HG03159 (cell line): ENCODE measurements around the gene TM2D3.
A peak's percentile ranks its signal among the peaks of the same experiment; 100 is the strongest.
"Not testable (repeated sequence)": the region's sequence is repeated elsewhere in the genome, so short reads cannot be mapped to it uniquely, and the experiment has no call there.

ENCODE experiments used
- ATAC-seq: cut with Tn5 transposase; IDR thresholded peaks from one replicate; pipeline ENCODE4 v1.9.1; 2021; ENCODE audit warnings: mild to moderate bottlenecking, moderate library complexity; ENCODE audit not compliant: unreplicated experiment

TM2D3 gene

DNA sequence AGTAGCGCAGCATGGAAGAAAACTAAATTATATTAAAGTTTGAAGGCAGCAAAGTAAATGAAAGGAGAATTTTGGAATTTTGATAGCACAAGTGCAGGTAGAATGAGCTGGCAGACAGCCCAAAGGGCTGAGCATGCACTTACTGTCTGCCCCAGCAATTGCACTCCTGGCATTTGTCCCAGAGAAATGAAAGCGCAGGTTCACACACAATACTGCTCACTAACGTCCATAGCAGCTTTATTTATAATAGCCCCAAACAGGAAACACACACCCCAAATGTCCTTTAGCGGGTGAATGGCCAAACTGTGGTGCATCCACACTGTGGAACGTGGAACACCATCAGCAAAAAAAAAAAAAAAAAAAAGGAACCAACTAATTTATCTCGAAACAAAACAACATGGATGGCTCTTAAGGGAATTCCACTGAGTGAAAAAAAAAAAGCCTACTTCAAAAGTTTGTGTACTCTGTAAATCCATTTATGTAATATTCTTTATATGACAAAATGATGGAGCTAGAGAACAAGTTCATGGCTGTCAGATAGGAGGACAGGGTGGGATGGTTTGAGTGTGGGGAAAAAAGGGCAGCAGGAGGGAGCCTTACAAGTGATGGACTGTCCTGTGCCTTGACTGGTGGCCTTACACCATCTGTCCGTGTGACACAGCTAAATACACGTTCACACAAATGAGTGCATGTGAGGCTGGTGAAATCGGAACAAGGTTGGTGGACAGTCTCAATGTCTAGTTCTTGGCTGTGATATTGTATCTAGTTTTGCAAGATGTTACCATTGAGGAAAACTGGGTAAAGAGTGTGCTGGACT lies 6.0 kb upstream of the TM2D3 start:
- ATAC-seq = no peak

DNA sequence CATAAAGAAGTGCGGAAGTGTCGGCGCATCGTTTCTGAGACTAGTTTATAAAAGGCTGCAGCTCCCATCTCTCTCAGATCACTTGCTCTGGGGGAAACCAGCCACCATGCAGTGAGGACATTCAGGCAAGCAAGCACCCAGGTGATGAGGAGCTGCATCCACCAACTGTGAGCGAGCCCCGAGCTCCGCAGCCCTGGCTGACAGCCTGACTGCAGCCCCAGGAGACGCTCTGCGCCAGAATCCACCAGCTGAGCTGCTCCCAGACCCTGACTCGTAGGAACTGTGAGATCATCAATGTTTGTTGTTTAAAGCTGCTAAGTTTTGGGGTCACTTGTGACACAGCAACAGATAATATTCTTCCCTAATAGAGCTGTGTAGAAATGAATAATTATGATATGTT lies 5.0 kb upstream of the TM2D3 start:
- ATAC-seq = no peak

DNA sequence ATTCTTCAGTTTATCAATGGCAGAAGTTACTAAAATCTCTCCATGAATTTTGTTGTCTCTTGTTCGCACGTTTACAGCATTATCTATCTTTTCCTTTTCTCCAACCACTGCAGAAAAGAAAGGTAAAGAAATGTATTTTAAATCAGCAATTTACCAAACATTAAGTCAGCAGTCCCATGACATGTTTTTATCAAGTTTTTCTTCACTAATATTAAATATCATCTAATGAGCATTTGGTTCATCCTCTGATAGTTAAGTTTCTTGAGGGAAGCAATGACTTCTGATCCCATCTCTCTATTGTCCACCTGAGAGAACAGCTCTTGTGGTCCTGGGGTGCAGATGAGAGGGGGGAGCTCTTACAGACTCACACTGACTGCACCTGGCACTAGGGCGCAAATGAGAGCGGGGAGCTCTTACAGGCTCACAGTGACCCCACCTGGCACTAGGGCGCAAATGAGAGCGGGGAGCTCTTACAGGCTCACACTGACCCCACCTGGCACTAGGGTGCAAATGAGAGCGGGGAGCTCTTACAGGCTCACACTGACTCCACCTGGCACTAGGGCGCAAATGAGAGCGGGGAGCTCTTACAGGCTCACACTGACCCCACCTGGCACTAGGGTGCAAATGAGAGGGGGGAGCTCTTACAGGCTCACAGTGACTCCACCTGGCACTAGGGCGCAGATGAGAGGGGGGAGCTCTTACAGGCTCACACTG lies 2.6 kb upstream of the TM2D3 start:
- ATAC-seq = not testable (repeated sequence)

DNA sequence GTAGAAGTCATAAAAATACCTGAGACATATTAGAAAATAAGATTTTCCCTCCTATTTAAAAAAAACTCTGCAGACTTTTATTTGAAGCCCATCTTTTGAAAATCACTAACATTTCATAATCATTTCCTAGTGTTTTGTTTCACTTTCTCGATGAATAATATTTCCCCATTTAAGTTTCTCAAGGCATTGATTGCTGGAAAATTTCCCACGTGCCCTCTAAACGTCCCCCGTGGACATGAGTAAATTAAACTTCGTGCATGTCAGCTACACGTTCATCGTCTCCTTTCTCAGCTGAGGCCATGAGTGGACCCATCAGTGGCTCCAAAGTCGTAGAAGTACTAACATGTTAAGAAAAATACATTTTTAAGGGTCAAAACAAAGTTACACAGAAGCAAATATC lies 2.0 kb upstream of the TM2D3 start:
- ATAC-seq = no peak

DNA sequence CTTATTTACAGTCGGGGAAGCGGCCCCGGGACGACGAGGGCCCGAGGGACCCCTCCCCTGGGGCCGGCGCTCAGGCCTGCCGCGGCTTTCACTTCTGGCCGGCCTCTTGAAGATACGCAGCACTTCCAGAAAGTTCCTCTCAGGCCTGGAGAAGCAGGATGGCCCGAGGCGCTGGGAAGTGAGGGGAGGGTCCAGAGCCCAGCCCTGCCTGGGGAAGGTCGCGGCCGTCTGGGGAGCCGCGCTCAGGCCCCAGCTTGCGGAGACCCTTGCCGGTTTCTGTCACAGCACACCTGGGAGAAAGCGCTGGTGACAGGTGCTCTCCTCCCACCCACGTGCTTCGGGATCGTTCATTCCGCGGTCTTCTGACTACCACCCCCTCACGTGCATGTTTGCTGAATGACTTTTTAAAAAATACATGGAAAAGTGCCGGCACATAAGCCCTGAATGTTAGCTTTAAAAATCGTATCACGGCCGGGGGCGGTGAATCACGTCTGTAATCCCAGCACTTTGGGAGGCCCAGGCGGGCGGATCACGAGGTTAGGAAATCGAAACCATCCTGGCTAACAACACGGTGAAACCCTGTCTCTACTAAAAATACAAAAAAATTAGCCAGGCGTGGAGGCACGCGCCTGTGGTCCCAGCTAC lies 727 bp upstream of the TM2D3 start:
- no peak for ATAC-seq

DNA sequence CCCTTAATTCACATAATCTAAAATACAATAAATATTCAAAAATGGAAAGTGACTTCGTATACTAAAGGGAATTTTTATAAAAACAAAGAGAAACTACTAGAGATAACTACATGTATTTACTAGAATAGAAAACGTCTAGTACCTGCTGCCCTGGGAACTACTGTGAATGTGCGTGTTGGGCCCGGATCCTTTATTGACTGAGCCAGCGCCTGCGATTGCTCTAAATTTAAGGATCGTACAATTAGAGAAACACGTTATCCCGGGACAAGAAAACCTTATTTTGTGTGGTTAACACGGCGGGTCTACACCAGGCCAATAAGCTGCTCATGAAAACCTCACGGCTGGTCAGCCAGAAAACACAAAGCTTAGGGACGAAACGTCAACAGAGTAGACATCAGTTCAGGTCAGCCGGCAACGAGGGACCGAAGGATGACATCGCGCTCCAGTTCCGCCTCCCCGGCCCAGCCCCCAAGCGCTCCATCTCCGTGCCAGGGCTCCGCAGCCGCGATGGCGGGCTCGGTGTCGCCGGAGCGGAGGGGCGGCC lies 555 bp downstream of the TM2D3 start:
- ATAC-seq = peak; percentile 52

DNA sequence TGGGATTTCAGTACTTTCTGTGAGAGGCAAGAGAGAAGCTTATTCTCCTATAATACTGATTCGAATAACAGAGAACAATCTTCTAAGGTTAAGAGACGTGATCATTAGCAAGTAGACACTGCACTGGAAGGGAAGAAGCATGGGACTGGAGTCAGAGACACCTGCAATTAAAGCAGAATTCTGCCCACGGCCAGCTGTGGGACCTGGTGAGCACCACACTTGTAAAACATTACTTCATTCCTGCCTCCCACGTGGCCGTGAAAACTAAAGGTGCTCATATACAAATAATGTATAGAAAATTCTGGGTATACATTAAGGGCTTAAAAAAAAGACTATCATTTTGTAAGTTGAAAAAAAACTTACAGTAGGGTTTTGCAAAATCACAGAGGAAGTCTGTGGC lies 2.0 kb downstream of the TM2D3 start:
- ATAC-seq = no peak

DNA sequence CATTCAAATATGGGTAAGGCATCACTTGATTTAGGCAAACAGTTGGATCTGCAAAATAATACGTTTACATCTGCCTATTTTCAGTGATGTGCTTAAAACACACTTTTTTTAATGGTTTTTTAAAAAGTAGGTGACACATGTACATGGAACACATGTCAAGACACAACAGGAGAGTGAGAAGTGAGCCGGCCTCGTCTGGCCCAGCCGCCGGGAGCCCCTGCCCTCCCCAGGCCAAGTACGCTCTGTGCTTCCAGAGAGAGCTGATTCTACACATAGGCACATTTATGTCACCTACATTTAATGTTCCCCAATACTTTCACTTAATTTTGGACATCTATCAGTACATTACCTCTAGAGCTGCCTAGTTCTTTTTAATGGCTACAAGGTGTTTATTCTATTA lies 3.8 kb downstream of the TM2D3 start:
- ATAC-seq = no peak

DNA sequence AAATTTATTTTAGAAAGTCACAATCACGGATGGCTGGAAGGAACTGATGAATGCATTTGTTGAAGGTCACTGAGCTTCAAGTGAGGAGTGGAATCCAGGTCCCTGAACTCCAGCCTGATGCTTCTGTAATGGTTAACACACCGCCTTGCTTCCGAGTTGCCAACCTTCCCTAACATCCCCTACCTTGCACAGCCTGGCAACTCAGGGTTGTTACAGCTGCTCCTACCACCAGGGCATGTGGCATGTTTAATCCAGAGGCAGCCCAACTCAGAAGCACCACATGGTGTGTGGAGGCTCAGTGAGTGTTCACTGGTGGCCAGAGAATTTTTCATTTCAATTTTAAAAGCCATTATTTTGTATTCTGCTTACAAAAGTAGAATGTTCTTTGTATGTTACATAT lies 4.9 kb downstream of the TM2D3 start:
- no peak for ATAC-seq

DNA sequence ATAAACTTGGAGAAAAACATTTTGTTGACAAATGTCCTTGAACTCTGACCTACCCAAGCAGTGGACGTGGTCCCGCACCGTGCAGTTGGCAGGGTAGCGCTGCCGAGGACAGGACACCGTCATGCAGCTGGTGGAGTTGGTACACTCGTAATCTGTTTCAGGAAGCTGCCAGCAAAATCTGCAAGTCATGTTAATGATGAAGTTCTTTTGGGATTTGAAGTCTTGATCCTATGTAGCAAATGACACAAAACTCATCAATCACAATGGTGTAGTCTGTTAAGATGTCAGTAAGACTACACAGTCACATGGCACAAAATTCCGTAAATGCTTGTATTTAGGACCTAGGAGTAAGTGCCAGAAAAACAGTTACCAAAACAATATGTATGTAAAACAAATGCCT lies 5.5 kb downstream of the TM2D3 start:
- no peak for ATAC-seq

DNA sequence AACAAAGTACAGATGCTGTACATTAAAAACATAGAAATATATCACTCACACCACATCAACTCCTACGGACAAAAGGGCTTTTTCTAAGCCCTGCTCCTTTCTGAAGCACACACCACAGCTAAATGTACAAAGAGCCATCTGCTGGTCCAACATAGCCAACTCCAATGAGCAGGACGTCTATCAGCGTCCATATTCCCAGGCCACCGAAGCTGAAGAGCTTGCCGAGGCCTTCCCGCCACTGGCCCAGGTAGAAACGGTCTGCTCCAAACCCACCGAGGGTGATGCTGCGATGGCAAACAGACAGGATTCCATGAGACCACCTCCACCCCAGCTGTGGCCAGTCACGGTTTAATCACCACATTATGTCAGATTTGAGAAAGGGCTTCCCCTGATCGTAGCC lies 9.8 kb downstream of the TM2D3 start:
- ATAC-seq = no peak

DNA sequence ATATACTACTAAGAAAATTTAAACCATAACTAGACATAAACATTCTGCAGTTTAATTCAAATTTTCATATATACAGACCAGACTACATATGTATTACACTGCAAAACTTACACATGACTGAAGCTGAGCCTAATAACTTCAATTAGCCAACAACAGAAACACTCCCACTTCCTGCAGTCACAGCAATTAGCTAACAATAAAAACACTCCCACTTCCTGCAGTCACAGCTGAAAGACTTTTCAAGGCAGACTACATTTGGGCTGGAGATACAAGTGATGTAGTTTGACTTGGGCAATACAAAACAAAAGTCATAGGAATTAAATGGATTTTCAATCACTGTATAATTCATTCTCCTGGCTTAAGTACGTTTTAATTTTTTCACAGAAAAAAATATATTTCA lies 10.3 kb downstream of the TM2D3 start:
- no peak for ATAC-seq

DNA sequence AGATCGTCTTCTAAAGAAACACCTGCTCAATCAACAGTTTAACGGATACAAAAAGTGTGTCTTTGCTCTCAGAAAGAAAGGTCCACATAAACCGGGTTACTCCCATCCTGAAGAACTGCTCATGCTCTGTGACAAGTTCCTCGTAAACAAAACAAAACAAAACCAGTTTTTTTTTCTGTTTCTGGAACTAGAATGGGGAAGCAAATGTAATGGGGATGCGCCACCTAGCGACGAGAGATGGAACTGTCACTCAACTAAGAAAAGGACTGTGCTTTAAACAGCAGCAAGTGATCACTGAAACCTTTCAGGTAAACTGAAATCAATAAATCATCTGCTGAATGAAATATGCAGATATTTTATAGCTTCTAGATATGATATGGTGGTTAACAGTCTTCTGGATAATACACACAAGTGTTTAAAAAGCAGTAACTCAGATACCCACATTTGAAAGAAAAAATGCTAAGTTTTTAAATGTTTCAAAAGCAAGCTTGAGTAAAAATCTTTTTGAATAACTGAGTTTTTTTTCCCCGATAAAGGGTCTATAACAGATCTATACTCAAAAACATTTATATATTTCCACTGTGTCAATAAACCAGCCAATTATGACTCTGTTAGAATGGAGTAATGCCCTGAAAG lies 10.9 kb downstream of the TM2D3 start:
- ATAC-seq = peak; percentile 67

DNA sequence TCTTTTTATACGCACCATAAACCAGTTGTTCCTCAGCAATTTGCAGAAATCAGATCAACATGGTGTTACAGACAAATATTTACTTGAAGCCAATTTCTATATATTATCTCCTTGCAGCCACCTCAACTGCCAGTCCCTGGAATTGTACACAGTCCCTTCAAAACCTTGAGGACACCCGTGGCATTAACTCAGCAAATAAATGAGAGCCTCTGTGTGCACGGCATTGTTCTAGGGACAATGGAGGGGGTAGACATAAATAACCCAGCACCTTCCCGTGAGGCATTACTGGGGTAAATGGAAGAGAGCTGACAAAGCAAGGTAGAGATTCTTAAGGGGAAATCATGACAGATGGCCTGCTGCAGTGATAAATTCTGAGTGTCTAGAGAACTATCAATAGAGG lies 12.5 kb downstream of the TM2D3 start:
- no peak for ATAC-seq

DNA sequence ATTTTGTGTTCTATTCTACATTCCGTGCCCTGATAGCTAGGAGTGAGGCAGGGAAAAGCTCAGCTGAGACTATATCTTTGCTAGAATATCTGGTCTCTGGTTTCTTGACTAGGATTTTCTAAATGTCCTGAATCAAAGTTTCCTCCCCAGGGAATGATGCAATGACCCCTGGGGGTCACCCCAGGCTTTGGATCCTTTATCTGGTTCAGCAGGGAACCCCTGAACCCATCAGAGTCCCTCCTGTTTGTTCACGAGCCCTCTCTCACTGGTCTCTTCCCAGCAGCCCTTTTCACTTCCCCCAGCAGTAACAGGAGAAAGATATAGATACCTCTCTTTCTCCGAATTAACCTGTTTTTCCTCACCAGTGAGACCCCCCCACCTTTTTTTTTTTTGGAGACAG lies 14.3 kb downstream of the TM2D3 start:
- ATAC-seq = no peak

DNA sequence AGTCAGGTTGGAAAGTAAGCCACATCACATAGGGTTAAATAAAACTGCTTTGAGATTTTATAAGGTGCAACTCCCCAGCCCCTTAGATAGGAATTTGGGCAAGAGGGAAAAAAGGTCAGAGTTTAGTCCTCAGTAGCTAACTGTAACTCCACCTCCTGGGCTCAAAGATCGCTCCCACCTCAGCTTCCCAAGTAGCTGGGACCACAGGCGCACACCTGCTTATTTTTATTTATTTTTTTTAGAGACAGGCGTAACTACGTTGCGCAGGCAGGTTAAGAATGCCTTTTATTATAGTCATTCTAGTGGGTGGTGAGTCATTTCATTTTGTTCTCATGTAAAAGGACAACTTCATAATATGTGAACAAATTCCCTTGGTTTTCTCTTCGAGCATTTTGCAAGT lies 14.7 kb downstream of the TM2D3 start:
- no peak for ATAC-seq

DNA sequence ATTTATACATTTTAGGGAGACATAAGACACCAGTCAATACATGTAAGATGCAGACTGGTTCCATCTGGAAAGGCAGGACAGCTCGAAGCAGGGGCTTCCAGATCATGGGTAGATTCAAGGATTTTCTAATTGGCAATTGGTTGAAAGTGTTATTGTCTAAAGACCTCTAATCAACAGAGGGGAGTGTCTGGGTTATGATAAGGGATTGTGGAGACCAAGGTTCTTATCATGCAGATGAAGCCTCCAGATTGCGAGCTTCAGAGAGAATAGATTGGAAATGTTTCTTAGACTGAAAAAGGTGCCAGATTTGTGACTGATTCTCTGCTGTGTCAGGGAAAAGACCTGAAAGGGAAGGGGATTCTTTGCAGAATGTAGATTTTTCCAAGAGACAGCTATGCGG lies 15.1 kb downstream of the TM2D3 start:
- ATAC-seq = no peak

DNA sequence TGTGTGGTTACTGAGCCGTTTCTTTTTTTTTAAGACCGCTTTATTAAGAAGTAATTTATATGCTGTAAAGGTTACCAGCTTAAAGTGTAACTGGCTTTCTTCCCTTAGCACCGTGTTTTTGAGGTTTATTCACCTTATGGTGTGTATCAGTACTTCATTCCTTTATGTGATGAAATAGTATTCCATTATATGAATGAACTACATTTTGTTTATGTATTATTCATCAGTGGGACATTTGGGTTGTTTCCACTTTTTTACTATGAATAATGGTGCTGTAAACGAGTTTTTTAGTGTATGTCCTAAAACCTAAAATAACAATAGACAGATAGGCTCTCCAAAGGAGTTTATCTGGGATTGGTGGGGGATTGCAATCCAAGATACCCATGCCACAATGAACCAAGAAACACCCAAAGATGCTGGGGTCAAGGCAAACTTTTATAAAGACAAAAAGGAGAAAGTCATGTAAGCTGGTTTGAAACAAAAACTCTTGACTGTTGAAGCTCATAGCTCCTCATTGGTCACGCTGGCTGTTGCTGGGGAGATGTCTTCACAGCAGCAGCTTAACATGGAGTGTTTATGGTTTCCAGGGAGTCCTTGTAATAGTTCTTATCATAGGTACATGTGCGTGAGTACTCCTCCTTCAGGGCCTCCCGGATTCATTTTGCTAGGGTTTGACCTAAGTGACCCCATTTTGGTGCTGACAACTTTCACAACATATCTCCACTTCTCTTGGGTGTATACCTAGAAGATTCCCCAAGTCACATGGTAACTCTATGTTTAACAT lies 16.0 kb downstream of the TM2D3 start:
- no peak for ATAC-seq

DNA sequence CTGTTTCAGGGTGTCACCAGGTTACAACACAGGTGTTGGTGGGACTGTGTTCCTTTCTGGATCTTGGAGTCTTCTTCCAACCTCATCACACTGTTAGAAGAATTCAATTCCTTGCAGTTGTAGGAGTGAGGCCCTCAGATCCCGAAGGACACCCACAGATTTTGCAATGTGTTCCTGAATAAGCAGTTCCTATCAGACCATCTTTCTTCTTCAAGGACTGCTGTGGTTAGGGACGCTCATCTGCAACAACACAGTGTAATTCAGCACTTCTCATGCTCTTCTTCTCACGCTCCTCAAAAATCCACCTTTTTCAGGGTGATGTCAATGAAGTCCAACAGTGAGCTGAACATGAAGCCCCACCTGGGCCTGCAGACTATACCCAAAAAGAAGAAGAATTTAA lies 18.8 kb downstream of the TM2D3 start:
- no peak for ATAC-seq

DNA sequence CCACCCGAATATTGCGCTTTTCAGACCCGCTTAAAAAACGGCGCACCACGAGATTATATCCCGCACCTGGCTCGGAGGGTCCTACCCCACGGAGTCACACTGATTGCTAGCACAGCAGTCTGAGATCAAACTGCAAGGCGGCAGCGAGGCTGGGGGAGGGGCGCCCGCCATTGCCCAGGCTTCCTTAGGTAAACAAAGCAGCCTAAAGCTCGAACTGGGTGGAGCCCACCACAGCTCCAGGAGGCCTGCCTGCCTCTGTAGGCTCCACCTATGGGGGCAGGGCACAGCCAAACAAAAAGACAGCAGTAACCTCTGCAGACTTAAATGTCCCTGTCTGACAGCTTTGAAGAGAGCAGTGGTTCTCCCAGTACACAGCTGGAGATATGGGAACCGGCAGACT lies 25.5 kb downstream of the TM2D3 start:
- ATAC-seq = not testable (repeated sequence)

DNA sequence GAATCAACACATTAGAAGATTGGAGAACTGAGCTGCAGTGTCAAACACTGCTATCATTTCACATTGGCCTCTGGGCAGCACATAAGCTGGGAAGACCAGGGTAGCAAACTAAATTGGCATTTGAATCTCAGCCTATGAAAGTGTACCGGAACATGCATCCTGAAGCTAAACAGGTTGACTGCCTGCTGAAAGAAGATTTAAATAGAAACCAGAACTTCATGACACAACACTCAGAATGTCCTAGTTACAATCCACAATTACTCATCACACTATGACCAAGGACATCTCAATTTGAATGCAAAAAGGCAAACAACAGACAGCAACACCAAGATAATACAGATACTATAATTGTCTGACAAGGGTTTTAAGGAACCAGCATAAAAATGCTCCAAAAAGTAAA lies 26.2 kb downstream of the TM2D3 start:
- ATAC-seq = no peak
